Gastrocnemius medialis (tissue), 4 donors: Measurements from ENCODE around the gene METTL5. TPM values are rescaled to one million over a fixed set of nuclear protein-coding genes. Genes with fewer than 3 reads are reported as not detected.
A peak's percentile ranks its signal among the peaks of the same experiment; 100 is the strongest.
"Not testable (repeated sequence)": the region's sequence is repeated elsewhere in the genome, so short reads cannot be mapped to it uniquely, and the experiment has no call there.

Experiments used
- ATAC-seq, 2 donors: fragments of 150-250 bp; one replicate each; pipeline ENCODE4 v1.9.1; 2016
- DNase-seq, 2 donors: peaks; one replicate each; pipeline ENCODE4 v3.0.0-alpha.2; 2019
- H3K27ac ChIP-seq, 4 donors: fragments of 200-600 bp; sonication (generic); 1 replicate in 1 of 4; 2 replicates in 3 of 4; pipeline ENCODE4 v1.5.1; 2016 to 2018; ENCODE audit warnings: mild to moderate bottlenecking in 2 of 4, moderate library complexity in 1 of 4
- H3K27me3 ChIP-seq, 3 donors: fragments of 200-600 bp; sonication (generic) in 2 of 3; 1 replicate in 1 of 3; 2 replicates in 2 of 3; pipeline versions ENCODE4 v1.5.1 to v1.6.0; 2016 to 2019; ENCODE audit warnings: mild to moderate bottlenecking in 1 of 3, moderate library complexity in 1 of 3
- H3K36me3 ChIP-seq, 2 donors: fragments of 200-600 bp; sonication (generic) in 1 of 2; one replicate each; pipeline ENCODE4 v1.5.1; 2017 to 2018
- H3K4me1 ChIP-seq, 2 donors: fragments of 200-600 bp; sonication (generic) in 1 of 2; one replicate each; pipeline ENCODE4 v1.5.1; 2016 to 2017; ENCODE audit warnings: mild to moderate bottlenecking in 2 of 2
- H3K4me3 ChIP-seq, 4 donors: fragments of 200-600 bp; sonication (generic) in 3 of 4; 1 replicate in 1 of 4; 2 replicates in 3 of 4; pipeline ENCODE4 v1.5.1; 2016 to 2019; ENCODE audit warnings: mild to moderate bottlenecking in 2 of 4
- H3K9me3 ChIP-seq, 3 donors: fragments of 200-600 bp; sonication (generic) in 2 of 3; 1 replicate in 1 of 3; 2 replicates in 2 of 3; pipeline ENCODE4 v1.5.1; 2016 to 2019
- POLR2A ChIP-seq, 2 donors: fragments of 450-650 bp; IDR thresholded peaks; one replicate each; pipeline ENCODE4 v1.6.1; 2017; ENCODE audit warnings: antibody characterized with exemption in 2 of 2, mild to moderate bottlenecking in 2 of 2, moderate library complexity in 2 of 2
- in situ Hi-C, 4 donors: fragments of 200-750 bp; cut with MboI; loops; one replicate each; pipeline versions ENCODE4 v1.15.0 to v1.8.0; 2017; ENCODE audit warnings: low sequenced_read_pairs in 4 of 4
- intact Hi-C: fragments of 100-400 bp; cut with DNase I; formaldehyde crosslinking; loops from one replicate; pipeline ENCODE4 v1.15.1; 2023; ENCODE audit warnings: low total_unique reads
- total RNA-seq, 4 donors: library from RNA; depleted of rRNA; stranded (reverse); fragments of >200 nt; gene quantifications; one replicate each; pipeline versions ENCODE4 v1.1.0 to v1.2.3, GENCODE V29; 2016
- TF ChIP-seq, protein P1 (sequence below), 5 experiments: fragments of 450-650 bp in 3 of 5; fragments of 200-600 bp in 2 of 5; sonication (generic) in 2 of 5; IDR thresholded peaks in 4 of 5; conservative IDR thresholded peaks in 1 of 5; 1 replicate in 4 of 5; 2 replicates in 1 of 5; pipeline ENCODE4 v1.5.1; 2016 to 2019; ENCODE audit warnings: antibody characterized with exemption in 5 of 5, mild to moderate bottlenecking in 3 of 5, moderate library complexity in 3 of 5

METTL5 gene
- total RNA-seq, 4 donors from 2014 or later = 24.8 to 63.7 (median 40.9) TPM

DNA sequence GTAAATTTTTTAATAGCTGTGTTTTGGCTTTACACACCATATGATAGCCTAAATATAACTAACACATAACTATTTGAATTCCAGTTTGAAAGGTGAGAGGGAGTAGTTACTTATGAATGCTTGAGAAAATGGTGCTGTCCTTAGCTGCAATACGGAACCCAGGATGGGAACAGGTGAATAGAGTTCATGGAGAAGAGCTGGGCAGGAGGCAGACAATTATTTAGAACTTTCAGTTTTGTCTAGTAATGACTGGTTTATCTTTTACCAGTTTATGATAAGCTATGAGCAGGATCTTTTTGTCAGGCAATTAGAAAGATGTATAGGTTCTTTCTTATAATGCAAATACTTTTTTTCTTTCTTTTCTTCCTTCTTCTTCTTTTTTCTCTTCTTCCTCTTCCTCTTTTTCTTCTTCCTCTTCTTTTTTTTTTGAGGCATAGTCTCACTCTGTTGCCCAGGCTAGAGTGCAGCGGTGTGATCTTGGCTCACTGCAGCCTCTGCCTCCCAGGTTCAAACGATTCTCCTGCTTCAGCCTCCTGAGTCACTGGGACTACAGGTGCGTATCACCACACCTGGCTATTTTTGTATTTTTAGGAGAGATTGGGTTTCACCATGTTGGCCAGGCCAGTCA lies 28.4 kb upstream of the METTL5 start:
- no peak for TF ChIP-seq POLR2A (IDR thresholded peaks at IDR 0.05)
- TF ChIP-seq, protein P1, sequence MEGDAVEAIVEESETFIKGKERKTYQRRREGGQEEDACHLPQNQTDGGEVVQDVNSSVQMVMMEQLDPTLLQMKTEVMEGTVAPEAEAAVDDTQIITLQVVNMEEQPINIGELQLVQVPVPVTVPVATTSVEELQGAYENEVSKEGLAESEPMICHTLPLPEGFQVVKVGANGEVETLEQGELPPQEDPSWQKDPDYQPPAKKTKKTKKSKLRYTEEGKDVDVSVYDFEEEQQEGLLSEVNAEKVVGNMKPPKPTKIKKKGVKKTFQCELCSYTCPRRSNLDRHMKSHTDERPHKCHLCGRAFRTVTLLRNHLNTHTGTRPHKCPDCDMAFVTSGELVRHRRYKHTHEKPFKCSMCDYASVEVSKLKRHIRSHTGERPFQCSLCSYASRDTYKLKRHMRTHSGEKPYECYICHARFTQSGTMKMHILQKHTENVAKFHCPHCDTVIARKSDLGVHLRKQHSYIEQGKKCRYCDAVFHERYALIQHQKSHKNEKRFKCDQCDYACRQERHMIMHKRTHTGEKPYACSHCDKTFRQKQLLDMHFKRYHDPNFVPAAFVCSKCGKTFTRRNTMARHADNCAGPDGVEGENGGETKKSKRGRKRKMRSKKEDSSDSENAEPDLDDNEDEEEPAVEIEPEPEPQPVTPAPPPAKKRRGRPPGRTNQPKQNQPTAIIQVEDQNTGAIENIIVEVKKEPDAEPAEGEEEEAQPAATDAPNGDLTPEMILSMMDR (IDR thresholded peaks at IDR 0.05 in 4 of 5, conservative IDR thresholded peaks at IDR 0.05 in 1 of 5) = no peak
- in situ Hi-C loops = no loop called here
- no peak overlapping the region for H3K4me3 ChIP-seq
- peaks cover 30 to 39% of the 10 kb centered on the region in 2 donors for H3K4me1 ChIP-seq
- H3K9me3 ChIP-seq = no peaks in the 10 kb centered on the region
- H3K27ac ChIP-seq = peak overlapping the region in 2 of 4 donors; percentile 16 to 20
- no peaks in the 10 kb centered on the region for H3K27me3 ChIP-seq
- intact Hi-C loops = no loop called here
- ATAC-seq (no peak), DNase-seq (no peak)
- H3K36me3 ChIP-seq = no peaks in the 10 kb centered on the region

DNA sequence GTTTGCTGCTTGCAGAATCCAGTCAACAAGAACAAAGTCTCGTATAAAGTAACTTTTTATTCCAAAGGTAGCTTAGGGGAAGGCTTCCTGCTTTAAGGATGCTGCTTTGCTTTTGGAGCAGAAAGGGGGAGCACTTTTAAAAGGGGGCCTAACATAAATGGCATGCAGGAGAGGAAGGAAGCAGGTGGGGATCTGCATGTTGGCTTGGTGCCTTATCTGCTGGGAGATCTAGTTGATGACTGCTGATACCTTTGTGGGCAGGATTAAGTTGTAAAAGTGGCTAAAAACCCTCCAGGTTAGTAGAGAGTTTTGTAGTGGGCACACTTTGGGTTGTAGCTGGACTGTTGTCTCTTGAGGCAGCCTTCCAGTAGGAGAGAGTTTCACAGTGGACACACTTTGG lies 25.0 kb upstream of the METTL5 start:
- Histone ChIP-seq H3K9me3 (no peaks in the 10 kb centered on the region), H3K4me3 (no peak overlapping the region), H3K4me1 (peaks cover 56 to 66% of the 10 kb centered on the region in 2 donors), H3K36me3 (no peaks in the 10 kb centered on the region), H3K27ac (no peak overlapping the region), H3K27me3 (no peaks in the 10 kb centered on the region)
- intact Hi-C loops = no loop called here
- DNase-seq (no peak), ATAC-seq (no peak)
- in situ Hi-C loops = no loop called here
- no peak for TF ChIP-seq POLR2A (IDR thresholded peaks at IDR 0.05)
- TF ChIP-seq, protein P1 (IDR thresholded peaks at IDR 0.05 in 4 of 5, conservative IDR thresholded peaks at IDR 0.05 in 1 of 5) = no peak

DNA sequence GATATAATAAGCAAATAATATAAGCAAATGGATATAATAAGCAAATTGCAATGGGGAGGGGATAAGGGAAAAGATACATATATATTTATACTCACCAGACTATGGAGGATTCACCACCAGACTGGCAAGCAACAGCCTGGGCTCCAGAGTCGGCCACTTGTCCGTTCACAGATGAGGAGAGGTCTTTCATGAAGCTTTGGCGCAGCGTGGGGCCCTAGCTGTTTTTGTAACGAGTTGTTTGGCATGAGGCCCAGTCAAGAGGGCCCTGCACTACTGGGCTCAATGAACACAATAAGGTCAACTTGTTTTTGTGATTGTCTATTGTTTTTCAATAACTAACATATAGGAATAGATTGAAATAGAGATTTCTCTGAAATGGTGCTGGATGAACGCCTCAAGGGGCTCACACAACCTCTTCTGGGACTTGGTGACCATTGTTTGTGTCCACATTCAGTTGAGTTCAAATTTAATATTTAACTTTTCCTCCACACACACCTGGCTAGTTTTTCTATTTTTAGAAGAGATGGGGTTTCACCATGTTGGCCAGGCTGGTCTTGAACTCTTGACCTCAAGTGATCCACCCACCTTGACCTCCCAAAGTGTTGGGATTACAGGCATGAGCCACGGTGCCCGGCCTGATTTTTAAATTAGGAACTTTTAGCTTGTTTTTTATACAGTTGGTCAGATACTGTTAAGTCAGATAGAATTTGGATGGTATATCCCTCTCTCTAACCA lies 24.4 kb upstream of the METTL5 start:
- H3K9me3 ChIP-seq, in situ Hi-C loops, ATAC-seq, H3K27me3 ChIP-seq, H3K4me3 ChIP-seq, intact Hi-C loops, DNase-seq, H3K36me3 ChIP-seq: not testable (repeated sequence)
- Histone ChIP-seq H3K27ac (peak overlapping the region in 2 of 4 donors; percentile 15 to 16), H3K4me1 (peaks cover 62 to 69% of the 10 kb centered on the region in 2 donors)

DNA sequence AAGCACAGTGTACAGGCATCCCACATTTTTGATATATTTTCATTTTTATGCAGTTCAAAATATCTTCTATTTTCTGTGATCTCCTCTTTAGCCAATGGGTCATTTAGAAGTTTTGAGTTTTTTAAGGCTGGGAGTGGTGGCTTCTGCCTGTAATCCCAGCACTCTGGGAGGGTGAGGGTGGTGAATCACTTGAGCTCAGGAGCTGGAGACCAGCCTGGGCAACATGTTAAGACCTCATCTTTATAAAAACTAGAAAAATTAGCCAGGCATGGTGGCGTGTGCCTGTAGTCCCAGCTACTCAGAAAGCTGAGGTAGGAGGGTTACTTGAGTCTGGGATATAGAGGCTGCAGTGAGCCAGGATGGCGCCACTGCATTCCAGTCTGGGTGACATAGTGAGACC lies 20.3 kb upstream of the METTL5 start:
- Histone ChIP-seq H3K36me3 (no peaks in the 10 kb centered on the region), H3K27me3 (no peaks in the 10 kb centered on the region), H3K4me3 (no peak overlapping the region), H3K9me3 (no peaks in the 10 kb centered on the region), H3K4me1 (peaks cover 57 to 70% of the 10 kb centered on the region in 2 donors), H3K27ac (peak overlapping the region in 1 of 4 donors; percentile 34)
- no peak for DNase-seq
- in situ Hi-C loops (no loop called here), intact Hi-C loops (no loop called here)
- no peak for ATAC-seq
- TF ChIP-seq, protein P1 (IDR thresholded peaks at IDR 0.05 in 4 of 5, conservative IDR thresholded peaks at IDR 0.05 in 1 of 5) = no peak
- TF ChIP-seq POLR2A (IDR thresholded peaks at IDR 0.05) = no peak

DNA sequence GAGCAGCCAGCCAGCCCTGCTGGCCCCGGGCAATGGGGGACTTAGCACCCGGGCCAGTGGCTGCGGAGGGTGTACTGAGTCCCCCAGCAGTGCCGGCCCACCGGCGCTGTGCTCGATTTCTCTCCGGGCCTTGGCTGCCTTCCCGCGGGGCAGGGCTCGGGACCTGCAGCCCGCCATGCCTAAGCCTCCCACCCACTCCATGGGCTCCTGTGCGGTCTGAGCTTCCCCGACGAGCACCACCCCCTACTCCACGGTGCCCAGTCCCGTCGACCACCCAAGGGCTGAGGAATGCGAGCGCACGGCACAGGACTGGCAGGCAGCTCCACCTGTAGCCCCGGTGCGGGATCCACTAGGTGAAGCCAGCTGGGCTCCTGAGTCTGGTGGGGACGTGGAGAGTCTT lies 16.9 kb upstream of the METTL5 start:
- H3K36me3 ChIP-seq, H3K27me3 ChIP-seq, H3K4me3 ChIP-seq, intact Hi-C loops, DNase-seq, H3K9me3 ChIP-seq, H3K27ac ChIP-seq, in situ Hi-C loops, ATAC-seq: not testable (repeated sequence)
- H3K4me1 ChIP-seq = peaks cover 59 to 70% of the 10 kb centered on the region in 2 donors
